SIG-M5 (cell line): ENCODE measurements around the gene MIP.
"Not testable (repeated sequence)": the region's sequence is repeated elsewhere in the genome, so short reads cannot be mapped to it uniquely, and the experiment has no call there.

Experiments used
- DNase-seq: peaks from one replicate; lab custom pipeline; 2025; lab: John Stamatoyannopoulos, UW

Gene MIP

DNA sequence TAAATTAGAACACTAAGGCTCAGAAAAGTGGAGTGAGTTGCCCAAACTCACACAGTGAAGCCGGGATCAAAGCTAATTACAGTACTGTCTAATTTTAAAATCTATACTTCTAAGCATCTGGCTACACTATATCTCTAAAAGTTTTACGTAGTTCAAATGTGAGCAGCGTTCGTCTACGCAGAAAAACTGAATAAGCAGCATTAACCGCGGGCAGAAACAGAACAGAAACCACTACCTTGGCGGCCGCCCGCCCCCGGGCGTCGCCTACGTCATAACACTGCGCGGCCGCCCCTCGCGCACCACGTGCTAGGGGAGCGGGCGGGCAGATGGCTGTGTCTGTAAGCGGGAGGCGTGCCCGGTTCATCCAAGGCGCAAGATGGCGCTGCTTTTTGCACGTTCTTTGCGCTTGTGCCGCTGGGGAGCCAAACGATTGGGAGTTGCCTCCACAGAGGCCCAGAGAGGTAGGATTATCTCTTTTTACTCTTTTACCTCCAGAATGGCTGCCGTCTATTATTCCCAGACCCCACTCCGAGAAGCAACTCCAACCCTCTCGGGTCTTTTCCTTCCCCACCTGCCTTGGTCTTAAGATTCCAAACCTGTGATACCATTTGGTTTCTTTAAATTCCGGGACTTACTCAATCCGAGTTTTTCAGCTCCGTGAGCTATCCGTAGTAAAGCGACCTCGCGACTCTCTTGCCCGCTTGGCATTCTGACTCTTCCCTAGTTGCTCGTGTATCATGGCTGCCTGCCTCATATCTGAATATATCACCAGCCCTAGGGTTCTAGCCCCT lies 14.0 kb upstream of the MIP start, which contains the start of gene SPRYD4:
SPRYD4 (plus strand) TSS at position 363 of the 791 bp plus-strand sequence; CDS start at position 377, 14 bp downstream.
- DNase-seq = peak; percentile 63

DNA sequence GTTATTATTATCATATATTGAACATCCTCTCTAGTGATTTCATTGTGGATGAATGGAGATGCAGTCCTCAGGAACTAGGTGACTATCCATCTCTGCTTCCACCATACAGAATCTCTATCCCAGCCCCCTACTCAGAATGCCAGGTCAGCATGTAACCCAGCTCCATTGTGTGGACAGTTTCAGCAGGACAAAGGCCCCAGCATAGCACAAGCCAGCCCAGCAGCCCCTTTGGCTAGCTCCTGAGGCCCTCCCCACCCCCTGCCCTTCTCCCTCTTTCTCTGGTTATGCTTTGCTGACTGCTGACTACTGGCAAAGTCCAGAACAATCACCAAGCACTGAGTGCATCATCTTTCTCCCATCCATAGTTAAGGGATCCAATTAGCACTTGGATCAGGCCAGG lies 8.1 kb upstream of the MIP start:
- DNase-seq = no peak

DNA sequence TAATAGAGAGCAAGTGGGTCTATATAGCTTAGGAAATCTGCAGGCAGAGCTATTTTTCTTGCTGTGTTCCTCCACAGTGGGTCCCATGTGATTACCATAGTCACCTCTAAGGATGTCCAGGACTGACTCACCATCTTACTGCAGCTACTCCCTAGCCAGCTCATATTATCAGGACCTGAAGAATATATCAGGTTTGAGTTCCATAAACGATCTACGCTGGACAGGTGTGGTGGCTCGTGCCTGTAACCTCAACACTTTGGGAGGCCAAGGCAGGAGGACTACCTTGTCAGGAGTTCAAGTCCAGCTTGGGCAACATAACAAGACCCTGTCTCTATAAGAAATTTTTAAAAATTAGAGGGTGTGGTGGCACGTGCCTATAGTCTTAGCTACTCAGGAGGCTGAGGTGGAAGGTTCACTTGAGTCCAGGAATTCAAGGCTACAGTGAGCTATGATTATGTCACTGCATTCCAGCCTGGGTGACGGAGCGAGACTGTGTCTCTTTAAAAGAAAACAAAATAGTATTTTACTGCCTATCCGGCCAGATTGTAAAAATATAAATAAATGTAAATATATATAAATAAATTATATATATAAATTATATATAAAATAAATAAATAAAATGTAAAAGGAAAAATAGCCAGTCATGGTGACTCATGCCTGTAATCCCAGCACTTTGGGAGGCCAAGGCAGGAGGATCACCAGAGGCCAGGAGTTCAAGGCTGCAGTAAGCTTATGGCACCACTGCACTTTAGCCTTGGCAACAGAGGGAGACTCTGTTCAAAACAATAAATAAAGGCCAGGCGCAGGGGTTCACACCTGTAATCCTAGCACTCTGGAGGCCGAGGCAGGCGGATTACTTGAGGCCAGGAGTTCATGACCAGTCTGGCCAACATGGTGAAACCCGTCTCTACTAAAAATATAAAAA lies 7.0 kb upstream of the MIP start:
- DNase-seq = no peak

DNA sequence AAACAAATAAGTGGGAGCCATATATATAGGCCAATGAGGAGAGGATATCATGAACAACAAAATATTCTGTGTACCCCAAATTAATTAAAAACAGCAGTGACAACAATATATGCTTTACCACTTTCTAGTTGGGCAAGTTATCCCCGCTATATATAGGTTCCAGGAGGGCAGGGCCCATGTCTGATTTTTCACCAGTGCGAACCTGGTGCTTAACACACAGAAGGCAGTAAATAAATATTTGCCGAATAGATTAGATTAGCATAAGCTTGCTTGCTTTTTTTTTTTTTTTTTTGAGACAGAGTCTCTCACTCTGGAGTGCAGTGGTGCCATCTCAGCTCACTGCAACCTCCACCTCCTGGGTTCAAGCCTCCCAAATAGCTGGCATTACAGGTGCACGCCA lies 3.4 kb upstream of the MIP start:
- no peak for DNase-seq

DNA sequence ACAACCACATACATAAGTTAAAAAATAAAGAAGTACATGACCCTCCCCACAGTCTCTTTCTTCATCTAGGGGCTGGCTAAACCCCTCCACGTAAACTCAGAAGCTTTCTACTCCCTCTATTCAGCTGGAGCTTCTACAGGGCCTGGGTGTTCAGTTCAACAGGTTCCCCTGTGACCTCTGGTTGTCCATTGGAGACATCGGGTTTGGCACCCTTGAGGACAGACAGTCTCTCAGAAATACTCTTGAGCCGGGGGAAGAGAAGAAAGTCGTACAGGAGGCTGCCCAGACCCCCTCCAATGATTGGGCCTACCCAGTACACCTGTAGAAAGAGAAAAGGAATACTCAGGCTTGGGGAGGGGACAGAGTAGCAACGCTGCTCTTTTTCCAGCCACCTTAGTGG lies 3.3 kb downstream of the MIP start:
- DNase-seq = no peak

DNA sequence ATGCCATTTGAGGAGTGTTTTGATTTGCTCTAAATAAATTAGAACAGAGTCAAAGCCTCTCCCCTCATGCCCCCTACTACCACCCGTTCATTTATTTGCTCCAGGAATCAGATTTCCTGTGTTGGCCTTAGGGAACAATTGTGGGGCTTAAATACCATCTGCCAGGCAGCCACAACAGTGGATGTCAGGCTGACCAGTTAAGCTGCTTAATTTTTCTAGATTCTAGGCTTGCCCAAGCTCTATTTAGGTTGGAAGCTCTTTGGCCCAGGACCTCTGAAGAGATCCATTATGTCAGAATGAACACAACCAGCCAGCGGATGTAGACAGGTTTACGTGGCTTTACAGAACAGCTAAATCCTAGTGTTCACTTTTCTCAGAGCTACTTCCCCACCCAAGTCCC lies 4.2 kb downstream of the MIP start:
- no peak for DNase-seq

DNA sequence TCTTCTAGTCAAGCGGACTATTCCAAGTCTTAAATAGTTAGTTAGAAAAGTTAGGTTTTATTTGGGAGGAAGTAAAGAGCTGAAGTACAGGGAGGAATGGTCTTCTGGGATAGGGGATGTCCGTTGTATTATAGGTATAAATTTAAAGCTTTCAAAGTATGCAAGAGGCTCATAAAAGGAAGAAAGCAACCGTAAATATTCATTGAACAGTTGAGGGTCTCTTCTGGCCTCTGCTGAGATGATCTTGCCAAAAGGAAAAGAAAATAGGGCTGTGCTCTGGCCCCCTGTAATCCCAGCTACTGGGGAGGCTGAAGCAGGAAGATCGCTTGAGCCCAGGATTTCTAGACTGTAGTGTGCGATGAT lies 4.9 kb downstream of the MIP start:
- DNase-seq = no peak

DNA sequence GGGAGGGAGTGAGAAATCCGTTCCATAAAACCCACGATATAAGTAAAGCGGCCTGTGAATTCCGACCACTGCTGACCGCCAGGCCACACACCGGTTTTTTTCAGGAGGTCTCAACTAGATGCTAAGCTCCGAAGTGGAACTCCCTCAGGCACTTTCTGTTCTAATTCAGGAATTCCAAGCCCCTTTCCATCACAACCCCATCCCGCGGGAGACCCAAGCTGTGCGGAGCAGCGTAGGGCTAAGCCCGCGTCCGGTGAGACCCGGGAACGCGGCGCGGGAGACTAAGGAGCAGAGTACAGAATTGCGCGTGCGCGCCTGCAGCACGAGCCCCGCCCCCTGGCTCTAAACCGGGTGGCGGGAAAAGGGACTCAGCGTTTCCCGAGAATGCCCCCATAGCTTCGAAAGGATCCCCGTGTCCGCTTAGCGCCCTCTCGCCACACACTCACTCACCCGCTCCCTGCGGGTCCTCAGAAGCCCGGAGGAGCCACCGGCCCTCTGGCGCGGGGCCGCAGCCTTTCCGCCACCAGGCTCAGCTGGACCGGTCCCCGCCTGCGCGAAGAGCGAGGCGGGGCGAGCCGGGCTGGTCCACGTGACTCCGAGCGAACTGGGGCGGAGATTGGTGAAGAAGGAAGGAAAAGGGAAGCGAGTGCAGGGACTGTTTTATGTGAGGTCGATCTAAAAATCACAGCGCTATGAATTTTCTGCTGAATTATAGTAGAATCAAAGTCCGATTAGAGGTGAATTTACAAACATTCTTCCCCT lies 5.4 kb downstream of the MIP start, which contains the start of gene TIMELESS:
TIMELESS (minus strand) TSS at position 567 of the 762 bp plus-strand sequence. CDS start 15,256 bp downstream, outside the sequence.
- DNase-seq = peak; percentile 65

DNA sequence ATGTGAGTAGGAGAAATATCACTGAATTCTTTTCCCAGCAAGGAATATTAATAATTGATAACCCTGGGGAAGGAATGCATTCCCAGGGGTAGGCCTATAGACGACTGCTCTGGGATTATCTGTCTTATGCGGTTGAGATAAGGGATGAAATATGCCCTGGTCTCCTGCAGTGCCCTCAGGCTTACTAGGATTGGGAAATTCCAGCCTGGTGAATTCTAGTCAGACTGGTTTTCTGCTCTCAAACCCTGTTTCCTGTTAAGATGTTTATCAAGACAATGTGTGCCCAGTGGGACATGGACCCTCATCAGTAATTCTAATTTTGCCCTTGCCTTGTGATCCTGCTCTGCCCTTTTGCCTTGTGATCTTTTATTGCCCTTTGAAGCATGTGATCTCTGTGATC lies 11.2 kb downstream of the MIP start:
- DNase-seq = not testable (repeated sequence)

DNA sequence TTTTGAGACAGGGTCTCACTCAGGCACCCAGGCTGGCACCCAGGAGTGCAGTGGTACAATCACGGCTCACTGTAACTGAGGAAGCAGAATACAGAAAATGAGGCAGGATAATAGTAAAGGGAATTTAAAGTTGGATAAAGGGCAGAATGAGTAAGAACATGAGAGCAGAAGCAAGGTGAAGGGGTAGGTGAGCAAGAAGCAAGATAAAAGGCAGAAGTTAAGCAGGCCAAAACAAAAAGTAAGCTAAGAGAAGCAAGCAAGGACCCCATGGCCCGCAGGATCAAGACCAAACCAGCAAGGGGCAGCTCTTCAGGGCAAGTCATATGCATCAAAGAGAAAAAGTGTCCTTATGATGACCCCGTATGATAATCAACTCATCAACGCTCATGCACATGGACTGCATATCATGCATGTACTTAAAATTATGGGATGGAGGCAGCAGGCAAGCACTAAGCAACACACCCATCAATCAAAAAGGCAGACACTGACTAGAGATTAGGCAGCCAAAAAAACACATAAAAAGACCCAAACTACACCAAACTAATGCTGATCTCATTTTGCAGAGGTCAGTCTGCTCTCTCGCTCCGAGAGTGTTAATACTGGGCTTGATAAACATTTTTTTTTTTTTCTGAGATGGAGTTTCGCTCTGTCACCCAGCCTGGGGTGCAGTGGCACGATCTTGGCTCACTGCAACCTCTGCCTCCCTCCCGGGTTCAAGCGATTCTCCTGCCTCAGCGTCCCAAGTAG lies 16.9 kb downstream of the MIP start:
- DNase-seq = no peak

DNA sequence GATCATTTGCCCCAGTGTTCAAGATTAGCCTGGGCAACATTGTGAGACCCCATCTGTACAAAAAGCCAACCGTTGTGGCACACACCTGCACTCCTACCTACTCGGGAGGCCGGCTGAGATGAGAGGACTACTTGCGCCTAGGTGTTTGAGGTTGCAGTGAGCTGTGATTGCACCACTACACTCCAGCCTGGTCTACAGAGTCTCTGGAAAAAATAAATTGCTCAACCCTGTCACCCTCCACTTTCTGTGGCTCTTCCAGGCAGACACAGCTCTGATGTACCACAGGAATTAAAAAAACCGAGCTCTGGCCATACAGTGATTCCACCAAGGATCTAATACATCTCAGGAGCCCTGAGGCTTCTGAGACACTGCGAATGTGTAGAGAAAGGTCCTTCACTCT lies 19.6 kb downstream of the MIP start:
- DNase-seq = no peak

DNA sequence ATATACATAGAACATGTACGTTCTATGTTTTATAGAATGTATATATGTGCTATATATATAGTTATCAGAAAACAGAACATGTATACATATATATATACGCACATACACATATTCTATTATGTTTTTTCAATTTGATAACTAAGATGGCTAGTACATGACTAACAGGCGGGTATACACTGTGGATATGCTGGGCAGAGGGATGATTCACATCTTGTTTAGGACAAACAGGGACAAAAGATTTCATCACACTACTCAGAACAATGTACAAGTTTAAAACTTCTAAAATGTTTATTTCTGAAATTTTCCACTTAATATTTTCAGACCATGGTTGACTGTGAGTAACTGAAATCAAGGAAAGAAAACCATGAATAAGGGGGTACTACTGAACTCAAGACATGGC lies 22.6 kb downstream of the MIP start:
- no peak for DNase-seq

DNA sequence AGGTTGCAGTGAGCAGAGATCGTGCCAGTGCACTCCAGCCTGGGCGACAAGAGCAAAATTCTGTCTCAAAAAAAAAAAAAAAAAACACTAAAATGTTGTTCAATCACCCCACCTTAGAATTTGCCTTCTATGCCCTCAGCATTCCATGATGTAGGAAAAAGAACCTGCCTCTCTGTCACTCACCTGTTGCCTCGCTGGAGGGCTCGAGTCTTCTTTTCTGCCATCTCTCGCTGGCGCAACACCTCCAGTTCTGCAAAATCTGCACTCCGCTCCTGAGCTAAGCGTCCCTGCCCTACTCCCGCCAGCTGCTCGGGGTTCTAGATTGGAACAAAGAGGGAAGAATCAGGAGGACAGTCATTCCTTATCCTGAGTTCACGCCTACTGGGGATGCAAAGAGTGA lies 23.2 kb downstream of the MIP start:
- no peak for DNase-seq

DNA sequence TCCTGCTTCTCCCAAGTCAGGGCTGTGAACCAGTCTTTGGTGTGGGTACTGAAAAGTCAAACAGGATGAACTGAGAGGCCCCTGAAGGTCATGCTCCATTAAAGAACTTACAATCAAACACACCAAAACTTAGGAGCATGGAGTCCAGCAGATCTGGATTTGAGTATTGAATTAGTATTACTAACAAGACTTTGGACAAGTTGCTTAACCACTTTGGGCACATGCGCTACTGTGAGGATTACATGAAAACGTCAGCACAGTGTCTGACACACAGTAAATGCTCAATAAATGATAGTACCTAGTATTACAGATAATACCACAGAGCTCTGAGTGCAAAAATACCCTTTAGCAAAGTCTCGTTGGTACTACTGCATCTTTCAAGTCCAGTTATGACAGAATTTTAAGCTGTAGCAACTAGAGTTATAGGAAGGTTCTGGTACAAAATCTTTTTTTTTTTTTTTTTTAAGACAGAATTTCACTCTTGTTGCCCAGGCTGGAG lies 28.5 kb downstream of the MIP start:
- no peak for DNase-seq

DNA sequence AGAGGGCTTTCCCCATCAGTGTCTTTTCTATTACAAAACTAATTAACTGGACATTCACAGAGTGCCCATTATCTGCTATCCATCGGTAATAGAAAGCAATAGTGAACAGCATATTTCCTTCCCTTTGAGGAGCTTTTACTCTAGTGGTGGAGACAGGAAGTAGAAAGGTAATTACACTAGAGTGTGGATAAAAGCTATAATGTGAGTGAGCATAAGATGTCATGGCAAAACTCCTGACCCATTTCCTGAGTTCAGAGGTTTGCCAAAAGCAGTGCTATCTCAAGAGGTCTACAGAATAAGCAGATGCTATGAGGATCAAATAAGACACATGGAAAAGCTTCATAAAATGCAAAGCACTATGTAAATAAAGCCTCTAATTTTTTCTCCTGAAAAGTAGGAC lies 29.3 kb downstream of the MIP start:
- no peak for DNase-seq

DNA sequence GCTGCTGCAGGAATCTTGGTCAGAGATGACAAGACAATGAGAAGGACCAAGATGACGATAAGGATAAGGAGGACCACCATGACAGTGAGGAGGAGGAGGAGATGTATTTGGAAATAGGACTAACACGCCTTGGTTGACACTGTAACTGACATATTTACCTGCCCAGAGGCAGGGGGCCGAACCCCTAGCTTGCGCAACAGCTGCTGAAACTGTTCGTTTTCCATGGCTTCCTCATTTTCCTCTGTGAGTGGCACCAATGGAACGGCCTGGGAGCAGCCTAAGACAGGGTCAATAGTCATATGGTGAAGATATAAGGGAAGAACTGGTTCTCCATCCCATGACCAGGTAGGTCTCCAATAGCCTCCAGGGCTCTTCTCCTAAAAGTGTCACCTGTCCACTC lies 34.0 kb downstream of the MIP start:
- no peak for DNase-seq

DNA sequence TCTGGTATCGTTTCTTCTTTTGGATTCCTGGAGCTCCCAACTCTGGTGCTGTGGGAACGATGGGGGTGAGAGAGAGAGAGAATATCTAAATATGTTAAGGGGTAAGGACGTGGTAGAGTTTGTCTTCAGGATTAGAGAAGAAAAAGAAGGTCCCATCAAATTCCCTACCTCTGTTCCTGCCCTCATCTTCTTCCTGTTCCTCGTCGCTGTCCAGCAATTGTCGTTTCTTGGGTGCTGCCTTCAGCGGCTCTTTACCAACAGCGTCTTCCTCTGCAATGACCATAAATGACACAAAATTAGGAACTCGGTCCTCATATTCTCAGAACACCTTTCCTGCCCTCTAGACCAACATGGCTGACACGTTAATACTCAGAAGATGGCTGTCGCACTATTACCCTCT lies 36.7 kb downstream of the MIP start:
- DNase-seq = no peak

DNA sequence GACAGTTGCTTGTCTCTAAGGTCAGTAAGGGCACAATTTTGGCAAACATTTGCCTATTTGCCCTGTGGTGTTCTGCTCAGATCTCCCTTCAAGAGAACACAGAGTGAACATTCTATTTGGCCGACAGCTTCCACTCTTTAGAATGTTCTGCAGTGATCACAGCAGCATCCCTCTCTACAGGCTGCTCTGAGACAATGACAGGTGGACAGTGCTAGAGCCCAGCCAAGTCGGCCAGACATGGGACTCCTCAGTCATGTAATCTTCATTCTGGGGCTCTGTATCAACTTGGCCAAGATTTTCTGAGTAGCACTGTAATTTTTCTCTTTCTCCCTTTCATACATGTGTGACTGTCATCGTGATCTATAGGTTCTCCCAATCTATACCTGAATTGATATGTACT lies 40.1 kb downstream of the MIP start:
- no peak for DNase-seq

DNA sequence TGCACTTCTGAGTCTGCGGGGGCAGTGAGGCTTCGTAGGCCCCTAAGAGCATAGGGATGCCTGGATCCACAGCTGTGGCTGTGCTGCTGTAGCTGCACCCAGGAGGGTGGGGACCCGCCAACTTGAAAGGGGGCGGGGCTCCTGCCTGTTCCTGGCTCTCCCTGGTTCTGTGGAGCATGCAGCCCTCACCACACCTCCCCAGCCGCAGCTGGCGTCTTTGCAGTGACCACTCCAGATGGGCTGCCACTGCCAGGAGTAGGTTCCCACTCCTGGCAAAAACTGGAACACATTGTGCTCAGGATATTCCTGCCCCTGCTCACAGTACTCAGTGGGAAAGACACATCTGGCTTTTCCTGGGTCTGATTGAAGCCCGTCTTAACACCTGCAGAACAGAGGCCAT lies 41.1 kb downstream of the MIP start:
- no peak for DNase-seq

DNA sequence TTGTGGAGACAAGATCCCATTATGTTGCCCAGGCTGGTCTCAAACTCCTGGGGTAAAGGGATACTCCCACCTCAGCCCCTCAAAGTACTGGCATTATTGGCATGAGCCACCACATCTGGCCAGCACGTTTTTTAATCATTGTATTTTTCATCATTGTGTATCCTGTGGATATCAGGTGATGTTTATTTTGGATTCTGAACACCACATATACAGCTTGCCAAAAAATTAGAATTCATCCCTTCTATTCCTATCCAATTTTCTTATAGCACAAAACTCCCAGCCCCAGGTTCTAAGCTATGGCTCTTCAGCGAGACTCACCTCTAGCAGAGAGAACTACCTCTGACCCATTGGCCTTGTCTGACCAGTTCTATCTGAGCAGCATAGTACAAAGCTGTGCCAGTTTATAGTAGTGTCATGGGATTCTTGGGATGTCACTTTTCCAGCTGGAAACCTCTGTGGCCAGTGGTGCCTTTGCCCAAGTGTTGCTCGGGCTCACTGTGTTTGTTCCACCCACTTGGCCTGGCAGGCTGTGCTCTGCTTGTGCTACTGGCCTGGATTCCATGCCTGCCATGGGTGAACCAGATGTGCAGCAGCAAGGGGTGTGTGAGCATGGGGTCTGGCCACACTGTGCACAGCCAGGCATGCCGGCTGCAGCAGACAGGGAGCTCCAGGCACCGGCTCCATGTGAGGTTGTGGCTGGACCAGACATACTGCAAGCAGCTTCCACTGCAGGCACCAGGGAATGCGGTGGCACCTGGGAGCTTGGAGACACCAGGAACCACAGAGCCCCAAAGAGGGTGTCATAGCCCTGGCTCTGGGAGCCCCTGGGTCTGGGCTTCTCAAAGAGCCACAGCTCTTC lies 42.4 kb downstream of the MIP start:
- no peak for DNase-seq
